Calu3 (cell line): ENCODE results near the gene CNRIP1. TPM values are rescaled to one million over a fixed set of nuclear protein-coding genes. Genes with fewer than 3 reads are reported as not detected.
A peak's percentile ranks its signal among the peaks of the same experiment; 100 is the strongest.

Experiments
- BruUV-seq: library from RNA; stranded (reverse); fragments of 400-500 nt; replicated peaks from 2 replicates; lab custom pipeline; 2021; lab: Mats Ljungman, UMichigan
- CTCF ChIA-PET: fragments of 300-600 bp; sonication (Branson Sonifier 250); formaldehyde crosslinking; loops from one replicate; lab custom pipeline; 2022; ENCODE audit warnings: antibody characterized with exemption; lab: Charles Lee
- DNase-seq: peaks from one replicate; pipeline ENCODE4 v3.0.0; 2022
- H3K27ac Mint-ChIP-seq: one replicate; pipeline ENCODE4 v1.8.0; 2022; ENCODE audit warnings: mixed read lengths; ENCODE audit not compliant: unreplicated experiment
- H3K27me3 Mint-ChIP-seq: one replicate; pipeline ENCODE4 v1.8.0; 2022; ENCODE audit warnings: mixed read lengths; ENCODE audit not compliant: unreplicated experiment
- H3K36me3 Mint-ChIP-seq: one replicate; pipeline ENCODE4 v1.8.0; 2022; ENCODE audit warnings: mild to moderate bottlenecking, moderate library complexity, mixed read lengths; ENCODE audit not compliant: insufficient read depth, unreplicated experiment
- H3K4me1 Mint-ChIP-seq: one replicate; pipeline ENCODE4 v1.8.0; 2022; ENCODE audit warnings: mild to moderate bottlenecking, low read depth, mixed read lengths; ENCODE audit not compliant: unreplicated experiment
- H3K4me3 Mint-ChIP-seq: one replicate; pipeline ENCODE4 v1.8.0; 2022; ENCODE audit warnings: mild to moderate bottlenecking, low read depth, moderate library complexity, mixed read lengths; ENCODE audit not compliant: unreplicated experiment
- H3K9me3 Mint-ChIP-seq: one replicate; pipeline ENCODE4 v1.8.0; 2022; ENCODE audit warnings: low read depth, mixed read lengths; ENCODE audit not compliant: unreplicated experiment
- intact Hi-C: fragments of 100-400 bp; cut with micrococcal nuclease; formaldehyde crosslinking; loops from one replicate; pipeline ENCODE4 v1.10.0; 2022; ENCODE audit not compliant: unreplicated experiment
- total RNA-seq: library from RNA; stranded (reverse); gene quantifications from 2 replicates; pipeline ENCODE4 v1.2.3, GENCODE V29; 2022
- TF ChIP-seq, protein P1 (sequence below): fragments of 200-600 bp; IDR thresholded peaks from one replicate; pipeline ENCODE4 v1.8.0; 2022; ENCODE audit warnings: antibody characterized with exemption; ENCODE audit not compliant: unreplicated experiment

Gene CNRIP1
- total RNA-seq, 1 experiment from 2014 or later: not detected

DNA sequence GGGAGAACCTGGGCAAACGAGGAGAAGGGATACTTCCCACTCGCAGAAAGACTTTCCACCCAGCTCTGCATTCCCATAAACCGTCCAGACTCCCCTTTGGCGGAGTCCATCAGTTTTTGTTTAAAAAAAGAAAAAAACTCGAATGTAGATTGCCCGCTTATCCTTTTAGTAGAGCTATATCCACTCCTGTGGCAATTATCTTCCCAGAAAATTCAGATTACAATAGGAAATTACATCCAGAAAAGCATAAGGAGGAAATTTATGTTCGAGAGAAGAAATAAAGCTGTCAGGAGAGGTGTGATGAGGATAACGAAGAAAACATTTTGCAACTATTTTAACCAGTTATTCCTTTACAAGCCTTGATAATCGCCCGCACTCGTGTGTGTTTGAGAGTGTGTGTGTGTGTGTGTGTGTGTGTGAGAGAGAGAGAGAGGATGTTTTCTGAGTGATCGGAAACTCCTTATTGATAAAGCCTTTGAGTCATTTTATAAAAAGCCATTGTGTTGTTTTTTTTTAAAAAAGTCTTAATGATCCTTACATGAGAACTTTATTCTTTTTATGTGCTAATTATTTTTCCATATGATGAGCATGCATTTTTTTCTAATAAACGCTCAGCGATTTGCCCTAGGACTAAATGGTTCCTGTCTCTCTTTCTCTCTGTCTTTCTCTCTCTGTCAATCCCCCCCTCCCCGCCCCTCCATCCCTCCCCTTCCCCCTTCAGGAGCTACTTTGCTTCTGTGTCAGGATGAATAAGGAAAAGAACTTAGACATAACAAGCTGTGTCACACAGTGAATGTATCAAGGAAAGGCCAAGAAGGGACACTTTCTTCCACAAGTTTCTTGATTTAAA, 66.3 kb downstream of the CNRIP1 start:
- peak overlapping the region; percentile 85 for H3K4me3 Mint-ChIP-seq
- no peaks in the 10 kb centered on the region for H3K9me3 Mint-ChIP-seq
- CTCF ChIA-PET: interaction anchor here (0.6 kb wide), 1 partner anchor 19 kb away, joined by 3 read pairs; no protein-coding TSS in a partner anchor
- no peaks in the 10 kb centered on the region for H3K27me3 Mint-ChIP-seq
- H3K4me1 Mint-ChIP-seq: peaks cover 20% of the 10 kb centered on the region
- intact Hi-C loops: no loop called here
- DNase-seq: peak; percentile 3
- no TSS peak for BruUV-seq
- TF ChIP-seq, protein P1, sequence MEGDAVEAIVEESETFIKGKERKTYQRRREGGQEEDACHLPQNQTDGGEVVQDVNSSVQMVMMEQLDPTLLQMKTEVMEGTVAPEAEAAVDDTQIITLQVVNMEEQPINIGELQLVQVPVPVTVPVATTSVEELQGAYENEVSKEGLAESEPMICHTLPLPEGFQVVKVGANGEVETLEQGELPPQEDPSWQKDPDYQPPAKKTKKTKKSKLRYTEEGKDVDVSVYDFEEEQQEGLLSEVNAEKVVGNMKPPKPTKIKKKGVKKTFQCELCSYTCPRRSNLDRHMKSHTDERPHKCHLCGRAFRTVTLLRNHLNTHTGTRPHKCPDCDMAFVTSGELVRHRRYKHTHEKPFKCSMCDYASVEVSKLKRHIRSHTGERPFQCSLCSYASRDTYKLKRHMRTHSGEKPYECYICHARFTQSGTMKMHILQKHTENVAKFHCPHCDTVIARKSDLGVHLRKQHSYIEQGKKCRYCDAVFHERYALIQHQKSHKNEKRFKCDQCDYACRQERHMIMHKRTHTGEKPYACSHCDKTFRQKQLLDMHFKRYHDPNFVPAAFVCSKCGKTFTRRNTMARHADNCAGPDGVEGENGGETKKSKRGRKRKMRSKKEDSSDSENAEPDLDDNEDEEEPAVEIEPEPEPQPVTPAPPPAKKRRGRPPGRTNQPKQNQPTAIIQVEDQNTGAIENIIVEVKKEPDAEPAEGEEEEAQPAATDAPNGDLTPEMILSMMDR: no peak
- H3K36me3 Mint-ChIP-seq: peaks cover 39% of the 10 kb centered on the region
- peak overlapping the region; percentile 93 for H3K27ac Mint-ChIP-seq

- Mint-ChIP-seq H3K27me3 (no peaks in the 10 kb centered on the region), H3K36me3 (peaks cover 39% of the 10 kb centered on the region), H3K4me3 (peak within 1 kb of the TSS; percentile 85), H3K4me1 (peaks cover 20% of the 10 kb centered on the region), H3K27ac (peak within 1 kb of the TSS; percentile 93), H3K9me3 (no peaks in the 10 kb centered on the region)
- intact Hi-C loops: no loop called here
- TF ChIP-seq, protein P1: no peak
- DNase-seq: peak; percentile 95
- BruUV-seq: TSS peak; percentile 93
- CTCF ChIA-PET: interaction anchor here (0.6 kb wide), 1 partner anchor 19 kb away, joined by 3 read pairs; no protein-coding TSS in a partner anchor
Observed at GRCh38 chr2:68252400-68253218, 67.1 kb downstream of the CNRIP1 start, which contains the start of gene PPP3R1. Gene PPP3R1 (minus strand): TSS chr2:68252532. CDS start chr2:68252127, 405 bp downstream.

DNA sequence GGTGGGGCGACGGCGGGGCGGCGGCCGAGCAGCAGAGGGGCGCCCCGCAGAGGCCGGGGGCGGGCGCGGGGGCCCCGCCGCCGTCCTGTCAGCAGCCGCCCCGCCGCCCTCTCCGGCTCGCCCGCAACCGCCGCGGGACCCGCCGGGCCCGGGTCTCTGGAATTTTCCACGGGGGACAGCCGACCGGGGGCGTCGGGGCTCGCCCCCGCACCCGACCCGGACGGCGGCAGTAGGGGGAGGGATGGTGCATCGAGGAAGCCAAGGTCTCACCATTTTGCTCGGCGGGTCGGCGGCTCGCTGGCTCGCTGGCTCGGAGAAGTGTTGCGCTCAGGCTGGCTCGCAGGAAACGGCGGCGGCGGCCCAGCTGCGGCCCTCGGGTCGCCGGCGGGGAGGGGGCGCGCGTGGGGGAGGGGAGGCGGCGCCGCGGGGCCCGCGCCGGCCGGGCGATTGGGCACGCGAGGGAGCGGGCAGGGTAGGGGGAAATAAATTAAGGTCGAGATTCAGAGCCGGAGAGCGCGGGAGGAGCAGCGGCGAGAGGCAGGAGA, 67.8 kb downstream of the CNRIP1 start:
- peak; percentile 17 for DNase-seq
- Mint-ChIP-seq H3K36me3 (peaks cover 39% of the 10 kb centered on the region), H3K27me3 (no peaks in the 10 kb centered on the region), H3K9me3 (no peaks in the 10 kb centered on the region), H3K4me3 (peak overlapping the region; percentile 85), H3K4me1 (peaks cover 20% of the 10 kb centered on the region), H3K27ac (peak overlapping the region; percentile 93)
- BruUV-seq: no TSS peak
- intact Hi-C loops: loop anchor here (2.0 kb wide), 1 partner anchor 95 kb away; the partner anchor contains the start of gene PNO1
- TF ChIP-seq, protein P1: no peak
- CTCF ChIA-PET: no interaction called here
